HG02763 (cell line): ENCODE data around the gene DFFB.

Source experiments
- ATAC-seq: cut with Tn5 transposase; IDR thresholded peaks from one replicate; pipeline ENCODE4 v1.9.1; 2021; ENCODE audit warnings: mild to moderate bottlenecking, moderate library complexity; ENCODE audit not compliant: unreplicated experiment

Gene DFFB

DNA sequence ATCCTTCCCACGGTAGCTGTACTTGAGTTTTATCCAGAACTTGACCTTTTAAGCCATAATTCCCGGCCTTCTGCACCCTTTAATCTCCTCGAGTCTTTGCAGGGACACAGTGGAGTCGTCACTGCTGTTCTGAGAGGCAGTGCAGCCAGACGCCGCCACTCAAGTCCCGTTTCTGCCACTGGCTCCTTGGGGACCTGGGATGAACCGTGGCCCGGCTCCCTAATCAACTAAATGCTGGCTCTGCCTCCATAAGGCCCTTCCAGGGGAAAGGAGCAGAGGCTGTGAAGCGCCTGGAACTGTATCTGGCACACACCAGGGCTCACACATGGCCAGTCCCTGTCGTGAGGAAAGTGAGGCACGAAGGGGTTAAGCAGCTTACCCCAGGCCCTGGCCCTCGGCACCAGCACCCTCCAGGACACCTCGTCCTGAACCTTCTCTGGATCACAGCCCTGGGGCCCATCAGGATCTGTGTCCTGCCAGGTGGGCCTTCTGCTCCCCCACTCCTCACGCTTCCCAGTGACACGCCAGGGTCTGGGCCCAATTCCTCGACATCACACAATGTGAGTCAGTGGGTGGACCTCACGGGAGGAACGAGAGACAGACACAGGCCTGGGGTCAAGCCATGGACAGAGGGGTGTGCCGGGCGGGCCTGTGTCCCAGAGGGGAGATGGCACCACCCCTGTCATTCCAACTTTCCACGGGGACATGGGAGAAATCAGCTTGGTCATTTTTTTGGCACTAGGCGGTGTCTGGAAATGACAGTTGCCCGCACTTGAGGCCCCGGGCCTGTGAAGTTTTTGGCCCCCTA is 66.3 kb downstream of the DFFB start:
- no peak for ATAC-seq

- no peak for ATAC-seq
Measured at GRCh38 chr1:3924186-3924824, 67.0 kb downstream of the DFFB start.

DNA sequence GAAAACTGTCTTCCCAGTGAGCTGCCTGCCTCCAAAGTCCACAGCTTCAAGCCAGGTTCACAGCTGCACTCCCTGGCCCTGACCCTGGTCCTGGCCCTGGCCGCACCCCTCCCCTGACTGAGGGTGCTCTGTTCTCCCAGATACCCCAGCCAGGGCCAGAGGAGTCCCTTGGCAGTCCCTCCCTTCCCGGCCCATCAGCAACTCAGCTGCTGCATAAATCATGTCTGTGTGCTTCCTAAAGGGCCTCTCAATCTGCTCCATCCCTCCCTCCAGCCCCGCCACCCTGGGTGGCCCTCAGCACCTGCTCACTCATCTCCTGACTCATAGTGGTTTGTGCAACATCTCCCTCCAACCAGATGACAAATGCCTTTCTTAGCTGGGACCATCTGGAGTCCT is 67.5 kb downstream of the DFFB start:
- ATAC-seq, result no peak

DNA sequence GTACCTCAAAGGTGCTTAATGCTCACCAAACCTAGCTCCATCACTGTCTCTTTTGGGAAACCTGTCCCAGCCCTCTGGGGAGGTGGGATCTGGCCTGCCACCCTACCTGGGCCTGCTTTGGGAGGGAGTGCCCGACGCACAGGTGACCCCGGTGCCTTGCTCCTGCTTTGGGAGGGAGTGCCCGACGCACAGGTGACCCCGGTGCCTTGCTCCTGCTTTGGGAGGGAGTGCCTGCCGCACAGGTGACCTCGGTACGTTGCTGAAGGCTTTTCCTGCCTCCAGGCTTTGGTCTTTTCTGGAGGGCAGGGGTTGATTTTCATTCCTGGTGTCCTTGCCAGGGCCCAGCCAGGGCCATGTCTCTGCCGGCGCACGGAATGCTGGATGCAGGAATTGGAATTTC is 68.0 kb downstream of the DFFB start:
- no peak for ATAC-seq

DNA sequence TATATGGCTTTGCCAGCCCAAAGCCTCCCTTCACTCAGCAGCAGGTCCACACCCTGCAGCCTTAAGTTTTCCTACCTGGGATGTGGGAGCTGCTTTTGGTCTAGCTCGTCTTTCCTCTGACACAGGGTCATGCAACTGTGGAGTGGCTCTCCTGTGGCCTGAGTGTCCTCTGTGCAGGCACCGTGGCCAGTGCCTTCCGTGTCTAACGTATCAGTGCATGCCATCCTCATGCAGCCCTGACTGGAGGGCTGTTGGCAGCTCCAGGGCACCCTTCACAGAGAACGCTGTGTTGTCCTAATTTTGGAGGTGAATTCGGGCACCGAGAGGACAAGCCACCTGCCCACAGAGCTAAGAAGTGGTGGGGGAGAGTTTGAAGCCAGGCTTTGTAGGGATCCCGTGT is 68.5 kb downstream of the DFFB start:
- ATAC-seq, result no peak

DNA sequence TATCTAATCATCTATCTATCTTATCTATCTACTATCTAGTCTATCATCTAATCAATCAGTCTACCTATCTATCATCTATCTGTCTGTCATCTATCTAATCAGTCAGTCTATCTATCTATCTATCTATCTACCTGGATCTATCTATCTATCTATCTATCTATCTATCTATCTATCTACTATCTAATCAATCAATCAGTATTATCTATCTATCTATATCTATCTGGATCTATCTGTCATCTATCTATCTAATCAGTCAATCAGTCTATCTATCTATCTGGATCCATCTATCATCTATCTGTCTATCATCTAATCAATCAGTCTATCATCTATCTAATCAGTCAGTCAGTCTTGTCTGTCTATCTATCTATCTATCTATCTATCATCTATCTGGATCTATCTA is 69.7 kb downstream of the DFFB start:
- no peak for ATAC-seq

GRCh38 chr1:3928586-3928985 is 71.3 kb downstream of the DFFB start:
- no peak for ATAC-seq

GRCh38 chr1:3929126-3929525 is 71.8 kb downstream of the DFFB start:
- no peak for ATAC-seq

- ATAC-seq, result no peak
Measured at GRCh38 chr1:3930301-3931006, 73.2 kb downstream of the DFFB start.

DNA sequence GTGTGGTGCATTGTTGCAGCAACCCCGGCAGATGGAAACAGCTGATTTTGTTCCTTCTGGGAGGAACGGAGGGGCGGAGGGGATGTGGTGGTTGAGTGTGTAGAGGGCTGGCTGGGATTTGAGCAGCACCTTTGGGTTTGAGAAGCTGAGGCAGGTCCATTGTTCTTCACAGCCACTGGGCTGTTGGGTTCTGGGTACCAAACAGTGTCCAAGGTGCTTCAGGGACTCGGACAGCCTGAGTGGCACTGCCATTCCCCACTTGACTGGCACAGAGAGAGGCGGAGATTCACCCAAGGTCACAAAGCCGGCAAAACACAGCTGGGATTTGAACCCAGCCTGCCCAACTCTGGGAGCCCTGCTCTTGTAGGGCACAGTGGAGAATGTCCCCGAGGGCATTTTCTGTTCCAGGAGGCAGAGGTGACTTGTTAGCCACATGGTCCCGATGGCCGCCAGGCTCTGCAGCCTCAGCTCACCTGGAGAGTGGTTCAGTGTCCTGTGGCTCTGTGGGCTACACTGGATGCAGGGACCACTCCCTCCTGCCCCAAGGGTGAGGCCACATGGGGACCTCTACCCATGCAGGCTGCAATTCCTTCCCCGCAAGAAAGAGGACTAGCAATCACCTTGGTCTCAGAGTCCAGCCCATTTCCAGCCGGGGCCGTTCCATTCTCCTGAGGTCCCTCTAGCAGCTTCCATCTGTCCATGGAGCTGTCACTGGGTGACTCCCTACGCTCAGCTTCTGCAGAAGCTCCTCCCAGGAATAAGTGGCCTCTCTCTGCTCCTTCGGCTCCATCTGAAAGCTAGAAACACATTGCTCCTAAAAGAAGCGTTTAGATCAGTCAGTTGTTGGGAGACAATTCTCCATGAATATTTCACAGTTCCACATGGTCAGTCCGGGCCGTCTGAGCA is 74.0 kb downstream of the DFFB start:
- ATAC-seq, result no peak

- ATAC-seq, result no peak
Measured at GRCh38 chr1:3932156-3932919, 75.1 kb downstream of the DFFB start.
